Mucosa of stomach (tissue), 1 donor: ENCODE measurements around the gene ACTN1.

Experiments
- H3K27me3 ChIP-seq: one replicate; pipeline ENCODE4 v1.7.0; 2013; ENCODE audit warnings: mild to moderate bottlenecking, low read length; ENCODE audit not compliant: control insufficient read depth, insufficient read depth
- H3K36me3 ChIP-seq: one replicate; pipeline ENCODE4 v1.7.0; 2013; ENCODE audit warnings: low read length; ENCODE audit not compliant: control insufficient read depth, insufficient read depth
- H3K4me1 ChIP-seq: one replicate; pipeline ENCODE4 v1.7.0; 2013; ENCODE audit warnings: mild to moderate bottlenecking, low read length; ENCODE audit not compliant: control insufficient read depth, insufficient read depth
- H3K4me3 ChIP-seq: one replicate; pipeline ENCODE4 v1.7.0; 2013; ENCODE audit warnings: low read length
- H3K9ac ChIP-seq: one replicate; pipeline ENCODE4 v1.7.0; 2013; ENCODE audit warnings: mild to moderate bottlenecking, low read length, moderate library complexity
- H3K9me3 ChIP-seq: one replicate; pipeline ENCODE4 v1.7.0; 2013; ENCODE audit warnings: mild to moderate bottlenecking, low read length, moderate library complexity; ENCODE audit not compliant: control insufficient read depth
- donor health status: Pancreatic carcinoma.

Gene ACTN1

GRCh38 chr14:68908803-68909202 is 70.3 kb downstream of the ACTN1 start:
- Histone ChIP-seq H3K27me3 (no peaks in the 10 kb centered on the region), H3K9ac (no peak overlapping the region), H3K4me3 (no peak overlapping the region), H3K36me3 (peaks cover 5% of the 10 kb centered on the region), H3K9me3 (no peaks in the 10 kb centered on the region), H3K4me1 (peaks cover 7% of the 10 kb centered on the region)

GRCh38 chr14:68908201-68908600 is 70.9 kb downstream of the ACTN1 start:
- no peaks in the 10 kb centered on the region for H3K27me3 ChIP-seq
- peaks cover 7% of the 10 kb centered on the region for H3K36me3 ChIP-seq
- peaks cover 7% of the 10 kb centered on the region for H3K4me1 ChIP-seq
- H3K4me3 ChIP-seq = no peak overlapping the region
- no peaks in the 10 kb centered on the region for H3K9me3 ChIP-seq
- H3K9ac ChIP-seq = no peak overlapping the region

GRCh38 chr14:68906439-68906838 is 72.7 kb downstream of the ACTN1 start:
- no peak overlapping the region for H3K4me3 ChIP-seq
- H3K4me1 ChIP-seq = peaks cover under 1% of the 10 kb centered on the region
- no peak overlapping the region for H3K9ac ChIP-seq
- peaks cover 14% of the 10 kb centered on the region for H3K36me3 ChIP-seq
- no peaks in the 10 kb centered on the region for H3K9me3 ChIP-seq
- H3K27me3 ChIP-seq = no peaks in the 10 kb centered on the region

- H3K36me3 ChIP-seq = peaks cover 14% of the 10 kb centered on the region
- peaks cover 1% of the 10 kb centered on the region for H3K4me1 ChIP-seq
- no peak overlapping the region for H3K9ac ChIP-seq
- no peaks in the 10 kb centered on the region for H3K9me3 ChIP-seq
- no peaks in the 10 kb centered on the region for H3K27me3 ChIP-seq
- H3K4me3 ChIP-seq = no peak overlapping the region
These were observed 73.8 kb downstream of the ACTN1 start for GRCh38 chr14:68905107-68905895.

GRCh38 chr14:68902357-68902756 is 76.7 kb downstream of the ACTN1 start:
- Histone ChIP-seq H3K36me3 (peaks cover 22% of the 10 kb centered on the region), H3K27me3 (no peaks in the 10 kb centered on the region), H3K9me3 (no peaks in the 10 kb centered on the region), H3K9ac (no peak overlapping the region), H3K4me1 (peaks cover 15% of the 10 kb centered on the region), H3K4me3 (no peak overlapping the region)

GRCh38 chr14:68899033-68899603 is 80.0 kb downstream of the ACTN1 start:
- Histone ChIP-seq H3K9me3 (no peaks in the 10 kb centered on the region), H3K9ac (no peak overlapping the region), H3K4me3 (no peak overlapping the region), H3K27me3 (no peaks in the 10 kb centered on the region), H3K4me1 (peaks cover 15% of the 10 kb centered on the region), H3K36me3 (peaks cover 20% of the 10 kb centered on the region)

- no peak overlapping the region for H3K9ac ChIP-seq
- H3K9me3 ChIP-seq = no peaks in the 10 kb centered on the region
- no peaks in the 10 kb centered on the region for H3K27me3 ChIP-seq
- peaks cover 15% of the 10 kb centered on the region for H3K4me1 ChIP-seq
- peaks cover 15% of the 10 kb centered on the region for H3K36me3 ChIP-seq
- no peak overlapping the region for H3K4me3 ChIP-seq
These were observed 80.7 kb downstream of the ACTN1 start for GRCh38 chr14:68898248-68899032.

GRCh38 chr14:68897559-68898155 is 81.4 kb downstream of the ACTN1 start:
- Histone ChIP-seq H3K36me3 (peaks cover 15% of the 10 kb centered on the region), H3K4me3 (no peak overlapping the region), H3K9ac (no peak overlapping the region), H3K27me3 (no peaks in the 10 kb centered on the region), H3K4me1 (peaks cover 15% of the 10 kb centered on the region), H3K9me3 (no peaks in the 10 kb centered on the region)

GRCh38 chr14:68896132-68896531 is 83.0 kb downstream of the ACTN1 start:
- Histone ChIP-seq H3K9me3 (no peaks in the 10 kb centered on the region), H3K9ac (no peak overlapping the region), H3K4me1 (peaks cover 15% of the 10 kb centered on the region), H3K4me3 (no peak overlapping the region), H3K27me3 (no peaks in the 10 kb centered on the region), H3K36me3 (peaks cover 8% of the 10 kb centered on the region)

- Histone ChIP-seq H3K36me3 (peaks cover 8% of the 10 kb centered on the region), H3K4me3 (no peak overlapping the region), H3K4me1 (peaks cover 11% of the 10 kb centered on the region)
These were observed 84.0 kb downstream of the ACTN1 start for GRCh38 chr14:68894802-68895703.

GRCh38 chr14:68894123-68894522 is 85.0 kb downstream of the ACTN1 start:
- Histone ChIP-seq H3K4me3 (no peak overlapping the region), H3K4me1 (peaks cover 2% of the 10 kb centered on the region), H3K36me3 (peaks cover 4% of the 10 kb centered on the region), H3K9ac (no peak overlapping the region), H3K27me3 (no peaks in the 10 kb centered on the region), H3K9me3 (no peaks in the 10 kb centered on the region)

More at GRCh38 chr14:68894802-68895703, 84.0 kb downstream of the ACTN1 start:
- Histone ChIP-seq H3K9ac (no peak overlapping the region), H3K27me3 (no peaks in the 10 kb centered on the region), H3K9me3 (no peaks in the 10 kb centered on the region)
